HG03378 (cell line): ENCODE results near the gene RMI2.

Experiments
- ATAC-seq: cut with Tn5 transposase; IDR thresholded peaks from one replicate; pipeline ENCODE4 v1.9.1; 2021; ENCODE audit warnings: mild to moderate bottlenecking, moderate library complexity; ENCODE audit not compliant: unreplicated experiment

The RMI2 gene

GRCh38 chr16:11396241-11397048, 51.2 kb downstream of the RMI2 start:
- no peak for ATAC-seq

- no peak for ATAC-seq
These were observed 52.9 kb downstream of the RMI2 start for GRCh38 chr16:11398136-11398535.

- ATAC-seq: no peak
These were observed 53.6 kb downstream of the RMI2 start for GRCh38 chr16:11398851-11399250.

GRCh38 chr16:11399261-11399831, 54.1 kb downstream of the RMI2 start:
- ATAC-seq: no peak

- ATAC-seq: no peak
These were observed 54.8 kb downstream of the RMI2 start for GRCh38 chr16:11400076-11400475.
